ENCODE measurements around the gene CELF5.
"Not testable (repeated sequence)": the region's sequence is repeated elsewhere in the genome, so short reads cannot be mapped to it uniquely, and the experiment has no call there.

The CELF5 gene

GRCh38 chr19:3207461-3208242 is 16.8 kb upstream of the CELF5 start:
- no peak for DNase-seq (ENCODE audit: low spot score)

- no peak for DNase-seq (ENCODE audit: low spot score)
Observed at GRCh38 chr19:3208317-3209207, 15.9 kb upstream of the CELF5 start.

- DNase-seq (ENCODE audit: low spot score): no peak
Observed at GRCh38 chr19:3210347-3211017, 14.0 kb upstream of the CELF5 start.

DNA sequence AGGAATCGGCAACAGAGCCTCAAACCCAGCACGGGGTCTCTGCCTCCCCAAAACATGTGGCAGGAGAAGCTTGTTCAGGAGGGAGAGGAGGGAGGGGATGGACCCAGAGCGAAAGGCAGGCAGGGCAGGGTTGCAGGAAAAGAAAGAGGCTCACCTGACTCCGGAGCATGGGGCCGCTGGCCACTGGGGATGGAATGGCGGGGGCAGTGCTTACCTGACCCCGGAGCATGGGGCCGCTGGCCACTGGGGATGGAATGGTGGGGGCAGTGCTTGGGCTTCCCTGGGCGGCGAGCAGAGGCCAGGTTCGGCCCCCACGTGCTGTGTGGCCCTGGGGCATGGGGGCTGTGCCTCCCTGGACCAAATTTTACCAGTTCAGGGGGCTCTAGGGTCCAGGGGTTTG is 13.3 kb upstream of the CELF5 start:
- no peak for DNase-seq (ENCODE audit: low spot score)

DNA sequence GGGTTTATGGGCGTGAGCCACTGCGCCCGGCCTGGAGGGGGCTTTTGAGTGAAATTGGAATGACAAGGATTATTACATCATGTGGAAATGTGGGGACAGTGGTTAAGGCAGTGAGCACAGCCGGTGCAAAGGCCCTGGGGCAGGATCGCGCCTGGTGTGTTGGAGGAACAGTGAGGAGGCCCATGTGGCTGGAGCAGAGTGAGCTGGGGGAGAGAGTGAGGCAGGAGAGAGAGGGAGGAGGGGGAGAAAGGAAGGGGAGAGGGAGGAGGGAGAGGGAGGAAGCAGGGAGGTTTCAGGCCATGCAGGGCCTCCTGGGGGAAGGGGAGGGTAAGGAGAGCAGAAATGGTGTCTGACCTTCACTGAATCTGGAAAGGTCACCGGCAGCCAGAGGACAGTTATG is 11.3 kb upstream of the CELF5 start:
- no peak for DNase-seq (ENCODE audit: low spot score)

GRCh38 chr19:3216874-3217273 is 7.6 kb upstream of the CELF5 start:
- no peak for DNase-seq (ENCODE audit: low spot score)

- no peak for DNase-seq (ENCODE audit: low spot score)
Observed at GRCh38 chr19:3220576-3220975, 3.9 kb upstream of the CELF5 start.

- DNase-seq (ENCODE audit: low spot score): not testable (repeated sequence)
Observed at GRCh38 chr19:3221576-3221975, 2.9 kb upstream of the CELF5 start.

GRCh38 chr19:3222709-3223108 is 1.8 kb upstream of the CELF5 start:
- DNase-seq (ENCODE audit: low spot score): no peak

GRCh38 chr19:3225169-3225485 is 666 bp downstream of the CELF5 start:
- DNase-seq (ENCODE audit: low spot score): no peak

DNA sequence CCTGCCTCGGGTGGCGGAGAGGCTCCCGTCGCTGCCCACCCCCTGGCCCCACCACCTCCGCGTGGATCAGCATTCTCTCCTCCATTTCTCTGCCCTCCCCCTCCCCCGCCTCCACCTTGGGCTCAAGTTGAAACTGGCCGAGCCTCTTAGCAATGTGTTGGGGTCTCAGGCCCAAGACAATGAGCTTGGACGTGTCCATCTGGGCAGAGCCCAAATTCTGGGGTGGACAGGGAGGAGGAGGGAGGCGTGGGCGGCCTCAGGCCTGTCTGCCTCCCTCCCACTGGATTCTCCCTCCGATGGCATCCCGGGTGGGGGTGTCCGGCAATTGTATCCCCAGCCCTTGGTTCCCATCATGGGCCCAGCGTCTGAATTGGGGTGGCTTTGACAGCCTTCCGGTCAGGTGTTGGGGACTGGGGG is 1.2 kb downstream of the CELF5 start:
- no peak for DNase-seq (ENCODE audit: low spot score)

DNA sequence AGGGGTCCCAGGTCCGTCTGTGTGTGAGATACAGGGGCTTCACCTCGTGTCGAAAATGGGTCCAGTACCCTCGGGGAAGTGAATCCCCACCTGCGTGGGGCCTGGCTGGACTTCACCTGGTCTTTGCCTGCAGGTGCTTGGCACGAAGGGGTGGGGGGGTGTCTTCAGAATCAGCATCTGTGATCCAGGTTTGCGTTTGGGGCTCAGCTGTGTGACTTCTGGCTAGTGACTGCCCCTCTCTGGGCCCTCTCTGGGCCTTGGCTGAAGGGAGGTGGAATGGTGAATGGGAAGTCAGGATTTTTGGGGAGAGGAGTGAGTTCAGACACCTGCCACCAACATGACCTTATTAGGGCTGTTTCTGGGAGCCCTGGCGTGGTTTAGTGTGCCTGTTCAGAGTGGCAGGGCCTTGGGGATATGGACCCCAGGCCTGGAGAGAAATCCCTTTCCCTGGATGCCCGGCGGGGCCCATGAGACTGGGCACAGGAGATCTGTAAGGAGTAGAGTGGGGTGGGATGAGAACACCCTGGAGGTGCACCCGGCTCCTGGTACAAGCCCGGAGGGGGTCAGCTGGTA is 2.7 kb downstream of the CELF5 start:
- no peak for DNase-seq (ENCODE audit: low spot score)

- no peak for DNase-seq (ENCODE audit: low spot score)
Observed at GRCh38 chr19:3229346-3229743, 4.9 kb downstream of the CELF5 start.

DNA sequence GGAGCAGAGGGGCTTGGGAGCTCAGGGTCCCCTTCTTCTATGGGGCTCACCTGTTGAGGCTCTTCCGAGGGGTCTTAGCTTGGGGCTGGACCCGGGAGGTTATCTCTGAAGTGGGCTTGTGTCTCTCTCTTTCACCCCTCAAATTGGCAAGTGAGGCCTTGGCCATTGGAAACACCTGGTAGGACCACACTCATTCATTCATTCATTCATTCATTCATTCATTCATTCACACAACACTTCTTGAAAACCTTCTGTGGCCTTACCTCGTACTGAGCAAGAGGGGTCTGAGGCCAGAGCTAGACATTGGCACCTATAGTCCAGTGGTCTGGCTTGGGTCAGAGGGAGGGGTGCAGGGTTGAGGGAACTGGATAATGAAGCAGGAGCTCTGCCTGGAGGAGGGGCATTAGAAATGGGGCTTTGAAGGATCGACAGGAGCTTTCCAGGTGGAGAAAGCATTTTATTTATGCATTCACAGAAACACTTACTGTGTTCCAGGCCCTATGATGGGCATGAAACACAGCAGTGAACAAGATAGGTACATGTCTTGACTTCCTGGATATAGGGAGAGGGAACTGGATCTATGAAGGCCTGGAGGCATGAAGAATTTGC is 5.5 kb downstream of the CELF5 start:
- no peak for DNase-seq (ENCODE audit: low spot score)

DNA sequence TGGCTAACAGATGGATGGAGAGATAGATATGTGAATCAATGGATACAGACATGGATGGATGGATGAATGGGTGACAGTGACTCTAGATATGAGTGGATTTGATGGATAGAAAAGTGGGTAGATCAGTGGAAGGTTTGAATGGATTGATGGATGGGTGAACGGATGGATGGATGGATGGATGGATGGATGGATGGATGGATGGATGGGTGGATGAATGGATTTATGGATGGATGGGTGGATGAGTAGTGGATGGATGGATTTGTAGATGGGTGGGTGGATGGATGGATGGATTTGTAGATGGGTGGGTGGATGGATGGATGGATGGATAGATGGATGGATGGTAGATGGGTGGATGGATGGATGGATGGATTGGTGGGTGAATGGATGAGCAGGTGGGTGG is 6.8 kb downstream of the CELF5 start:
- no peak for DNase-seq (ENCODE audit: low spot score)

DNA sequence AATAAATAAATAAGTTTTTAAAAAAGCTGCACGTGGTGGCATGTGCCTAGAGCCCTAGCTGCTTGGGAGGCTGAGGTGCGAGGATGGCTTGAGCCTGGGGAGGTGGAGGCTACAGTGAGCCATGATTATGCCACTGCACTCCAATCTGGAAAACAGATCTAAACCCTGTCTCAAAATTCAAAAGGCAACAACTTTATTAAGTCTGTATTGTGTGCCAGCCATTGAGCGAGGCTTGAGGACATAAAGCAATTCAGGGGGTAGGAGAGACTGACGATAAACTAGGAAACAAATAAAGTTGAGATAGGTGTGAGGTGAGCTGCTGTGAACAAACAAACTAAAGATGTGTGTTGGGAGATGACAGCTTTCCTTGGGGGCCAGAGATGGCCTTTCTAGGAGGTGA is 8.7 kb downstream of the CELF5 start:
- DNase-seq (ENCODE audit: low spot score): no peak

- DNase-seq (ENCODE audit: low spot score): no peak
Observed at GRCh38 chr19:3233831-3234230, 9.4 kb downstream of the CELF5 start.

- no peak for DNase-seq (ENCODE audit: low spot score)
Observed at GRCh38 chr19:3234800-3235199, 10.3 kb downstream of the CELF5 start.

GRCh38 chr19:3235604-3236003 is 11.1 kb downstream of the CELF5 start:
- not testable (repeated sequence) for DNase-seq (ENCODE audit: low spot score)

GRCh38 chr19:3236272-3236671 is 11.8 kb downstream of the CELF5 start:
- no peak for DNase-seq (ENCODE audit: low spot score)

- DNase-seq (ENCODE audit: low spot score): no peak
Observed at GRCh38 chr19:3238066-3238561, 13.7 kb downstream of the CELF5 start.

DNA sequence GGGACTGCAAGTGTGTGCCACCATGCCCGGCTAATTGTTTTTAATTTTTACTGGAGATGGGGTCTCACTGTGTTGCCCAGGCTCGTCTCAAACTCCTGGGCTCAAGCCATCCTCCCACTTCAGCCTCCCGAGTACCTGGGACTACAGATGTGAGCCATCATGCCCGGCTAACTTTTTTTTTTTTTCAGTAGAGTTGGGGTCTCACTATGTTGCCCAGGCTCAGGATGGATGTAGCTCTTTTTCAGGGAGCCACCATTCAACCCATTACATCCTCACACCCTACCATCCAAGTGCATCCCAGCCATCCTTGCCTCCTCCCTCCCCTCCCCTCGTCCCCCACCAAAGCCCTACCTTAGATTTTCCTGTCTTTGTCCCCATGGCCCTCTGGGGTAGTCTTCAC is 14.9 kb downstream of the CELF5 start:
- no peak for DNase-seq (ENCODE audit: low spot score)
